Osteocyte (in vitro differentiated cells): ENCODE measurements around the gene MGRN1. TPM values are rescaled to one million over a fixed set of nuclear protein-coding genes. Genes with fewer than 3 reads are reported as not detected.

ENCODE experiments used
- DNase-seq: peaks from one replicate; pipeline ENCODE4 v3.0.0; 2021; ENCODE audit warnings: mixed read lengths; ENCODE audit not compliant: unreplicated experiment; ENCODE audit errors: extremely low spot score
- H3K27ac Mint-ChIP-seq: one replicate; pipeline ENCODE4 v1.8.0; 2021; ENCODE audit warnings: mild to moderate bottlenecking, mixed read lengths; ENCODE audit not compliant: unreplicated experiment
- H3K27me3 Mint-ChIP-seq: one replicate; pipeline ENCODE4 v1.8.0; 2021; ENCODE audit warnings: mixed read lengths; ENCODE audit not compliant: unreplicated experiment
- H3K36me3 Mint-ChIP-seq: one replicate; pipeline ENCODE4 v1.8.0; 2021; ENCODE audit warnings: mixed read lengths; ENCODE audit not compliant: unreplicated experiment
- H3K4me1 Mint-ChIP-seq: one replicate; pipeline ENCODE4 v1.8.0; 2021; ENCODE audit warnings: mixed read lengths; ENCODE audit not compliant: unreplicated experiment
- H3K4me3 Mint-ChIP-seq: one replicate; pipeline ENCODE4 v1.8.0; 2021; ENCODE audit warnings: mild to moderate bottlenecking, moderate library complexity, mixed read lengths; ENCODE audit not compliant: unreplicated experiment
- H3K9me3 Mint-ChIP-seq: one replicate; pipeline ENCODE4 v1.8.0; 2021; ENCODE audit warnings: mixed read lengths; ENCODE audit not compliant: unreplicated experiment
- total RNA-seq: library from RNA; stranded (reverse); gene quantifications from 2 replicates; pipeline ENCODE4 v1.2.1, GENCODE V29; 2021
- TF ChIP-seq, protein P1 (sequence below): fragments of 200-600 bp; sonication (generic); IDR thresholded peaks from 2 replicates; pipeline ENCODE4 v1.5.0; 2021; ENCODE audit warnings: antibody characterized with exemption, mild to moderate bottlenecking, moderate library complexity

The MGRN1 gene
- total RNA-seq, 1 donor from 2014 or later: 94.6 TPM

GRCh38 chr16:4663465-4663776 is 38.8 kb downstream of the MGRN1 start:
- Mint-ChIP-seq H3K4me3 (no peak overlapping the region), H3K27me3 (no peaks in the 10 kb centered on the region), H3K4me1 (peaks cover 13% of the 10 kb centered on the region), H3K9me3 (no peaks in the 10 kb centered on the region), H3K36me3 (peaks cover 5% of the 10 kb centered on the region), H3K27ac (peak overlapping the region; percentile 45)
- TF ChIP-seq, protein P1, sequence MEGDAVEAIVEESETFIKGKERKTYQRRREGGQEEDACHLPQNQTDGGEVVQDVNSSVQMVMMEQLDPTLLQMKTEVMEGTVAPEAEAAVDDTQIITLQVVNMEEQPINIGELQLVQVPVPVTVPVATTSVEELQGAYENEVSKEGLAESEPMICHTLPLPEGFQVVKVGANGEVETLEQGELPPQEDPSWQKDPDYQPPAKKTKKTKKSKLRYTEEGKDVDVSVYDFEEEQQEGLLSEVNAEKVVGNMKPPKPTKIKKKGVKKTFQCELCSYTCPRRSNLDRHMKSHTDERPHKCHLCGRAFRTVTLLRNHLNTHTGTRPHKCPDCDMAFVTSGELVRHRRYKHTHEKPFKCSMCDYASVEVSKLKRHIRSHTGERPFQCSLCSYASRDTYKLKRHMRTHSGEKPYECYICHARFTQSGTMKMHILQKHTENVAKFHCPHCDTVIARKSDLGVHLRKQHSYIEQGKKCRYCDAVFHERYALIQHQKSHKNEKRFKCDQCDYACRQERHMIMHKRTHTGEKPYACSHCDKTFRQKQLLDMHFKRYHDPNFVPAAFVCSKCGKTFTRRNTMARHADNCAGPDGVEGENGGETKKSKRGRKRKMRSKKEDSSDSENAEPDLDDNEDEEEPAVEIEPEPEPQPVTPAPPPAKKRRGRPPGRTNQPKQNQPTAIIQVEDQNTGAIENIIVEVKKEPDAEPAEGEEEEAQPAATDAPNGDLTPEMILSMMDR: no peak
- DNase-seq: no peak

DNA sequence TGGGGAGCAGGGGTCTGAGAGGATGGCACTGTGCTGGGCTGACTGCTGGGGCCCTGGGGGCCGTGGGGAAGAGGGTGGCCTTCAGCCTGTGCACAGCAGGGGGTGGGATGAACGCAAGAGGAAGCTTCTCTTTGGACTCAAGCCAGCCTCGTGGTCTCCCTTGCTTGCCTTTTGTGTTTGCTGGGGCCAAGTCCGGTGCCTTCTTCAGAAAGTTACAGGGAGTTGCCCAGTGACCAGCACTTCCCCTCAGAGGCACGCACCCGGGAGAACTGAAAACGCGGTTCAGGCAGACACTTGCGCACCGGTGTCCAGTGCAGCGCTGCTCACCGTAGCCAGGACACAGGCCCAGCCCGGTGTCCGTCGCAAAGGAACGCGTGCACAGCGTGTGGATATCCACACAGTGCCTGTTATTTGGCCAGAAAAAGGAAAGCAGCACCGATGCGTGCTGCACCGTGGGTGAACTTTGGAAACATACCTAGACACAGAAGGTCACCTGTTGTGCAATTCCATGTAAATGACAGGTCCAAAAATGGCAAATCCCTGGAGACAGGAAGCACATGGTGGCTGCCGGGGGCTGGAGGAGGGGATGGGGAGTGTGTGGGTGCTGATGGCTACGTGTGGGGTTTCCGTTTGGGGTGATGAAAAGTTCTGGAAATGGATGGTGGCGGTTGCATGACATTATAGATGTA is 39.3 kb downstream of the MGRN1 start:
- DNase-seq: no peak
- Mint-ChIP-seq H3K4me1 (peaks cover 13% of the 10 kb centered on the region), H3K9me3 (no peaks in the 10 kb centered on the region), H3K36me3 (peaks cover 5% of the 10 kb centered on the region), H3K4me3 (no peak overlapping the region), H3K27me3 (no peaks in the 10 kb centered on the region), H3K27ac (peak overlapping the region; percentile 45)
- TF ChIP-seq, protein P1: no peak

DNA sequence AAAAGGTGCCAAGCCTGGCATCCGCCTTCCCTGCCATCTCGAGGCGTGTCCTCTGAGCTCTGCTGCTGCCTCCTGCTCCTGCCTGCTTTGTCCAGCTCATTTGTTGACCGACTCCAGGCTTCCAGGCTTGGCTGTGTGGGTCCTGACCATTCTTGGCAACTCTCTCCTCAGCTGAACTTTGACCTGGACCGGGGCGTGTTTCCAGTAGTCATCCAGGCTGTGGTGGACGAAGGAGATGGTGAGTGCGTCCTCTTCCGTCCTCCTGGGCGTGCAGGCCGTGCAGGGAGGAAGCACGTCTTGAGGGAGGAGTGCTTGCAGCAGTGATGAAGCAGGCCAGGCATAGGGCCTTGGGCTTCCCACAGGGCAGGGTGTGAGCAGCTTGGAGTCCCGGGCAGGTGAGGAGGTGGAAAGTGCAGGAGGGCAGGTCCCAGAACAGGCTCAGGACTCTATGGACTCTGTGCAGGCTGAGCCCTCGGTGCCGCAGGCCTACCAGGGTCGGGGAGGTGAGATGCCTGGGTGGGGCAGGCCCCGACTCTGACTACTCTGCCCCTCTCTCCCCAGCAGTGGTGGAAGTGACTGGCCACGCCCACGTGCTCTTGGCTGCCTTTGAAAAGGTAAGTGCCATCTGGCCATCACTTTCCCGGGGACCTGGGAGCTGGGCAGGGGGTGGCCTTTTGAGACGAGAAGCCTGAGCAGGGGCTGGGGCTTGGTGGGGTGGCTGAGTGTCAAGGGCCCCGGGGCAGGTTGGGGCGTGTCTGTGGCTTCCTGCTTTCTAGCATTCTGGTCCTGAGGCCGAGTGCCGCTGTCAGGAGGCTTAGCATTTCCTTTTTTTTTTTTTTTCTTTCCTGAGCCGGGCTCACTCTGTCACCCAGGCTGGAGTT is 40.2 kb downstream of the MGRN1 start:
- Mint-ChIP-seq H3K9me3 (no peaks in the 10 kb centered on the region), H3K4me3 (no peak overlapping the region), H3K27me3 (no peaks in the 10 kb centered on the region), H3K4me1 (peaks cover 13% of the 10 kb centered on the region), H3K27ac (no peak overlapping the region), H3K36me3 (peaks cover 9% of the 10 kb centered on the region)
- TF ChIP-seq, protein P1: no peak
- no peak for DNase-seq

- Mint-ChIP-seq H3K4me1 (peaks cover 12% of the 10 kb centered on the region), H3K27ac (no peak overlapping the region), H3K36me3 (peaks cover 13% of the 10 kb centered on the region), H3K4me3 (no peak overlapping the region), H3K27me3 (no peaks in the 10 kb centered on the region), H3K9me3 (no peaks in the 10 kb centered on the region)
- TF ChIP-seq, protein P1: no peak
- no peak for DNase-seq
These were observed 42.0 kb downstream of the MGRN1 start for GRCh38 chr16:4666537-4667202.
